ENCODE results near the gene NFKBIE. TPM values are rescaled to one million over a fixed set of nuclear protein-coding genes. Genes with fewer than 3 reads are reported as not detected.

NFKBIE gene
- total RNA-seq, 1 donor from 2014 or later: 10.1 TPM

DNA sequence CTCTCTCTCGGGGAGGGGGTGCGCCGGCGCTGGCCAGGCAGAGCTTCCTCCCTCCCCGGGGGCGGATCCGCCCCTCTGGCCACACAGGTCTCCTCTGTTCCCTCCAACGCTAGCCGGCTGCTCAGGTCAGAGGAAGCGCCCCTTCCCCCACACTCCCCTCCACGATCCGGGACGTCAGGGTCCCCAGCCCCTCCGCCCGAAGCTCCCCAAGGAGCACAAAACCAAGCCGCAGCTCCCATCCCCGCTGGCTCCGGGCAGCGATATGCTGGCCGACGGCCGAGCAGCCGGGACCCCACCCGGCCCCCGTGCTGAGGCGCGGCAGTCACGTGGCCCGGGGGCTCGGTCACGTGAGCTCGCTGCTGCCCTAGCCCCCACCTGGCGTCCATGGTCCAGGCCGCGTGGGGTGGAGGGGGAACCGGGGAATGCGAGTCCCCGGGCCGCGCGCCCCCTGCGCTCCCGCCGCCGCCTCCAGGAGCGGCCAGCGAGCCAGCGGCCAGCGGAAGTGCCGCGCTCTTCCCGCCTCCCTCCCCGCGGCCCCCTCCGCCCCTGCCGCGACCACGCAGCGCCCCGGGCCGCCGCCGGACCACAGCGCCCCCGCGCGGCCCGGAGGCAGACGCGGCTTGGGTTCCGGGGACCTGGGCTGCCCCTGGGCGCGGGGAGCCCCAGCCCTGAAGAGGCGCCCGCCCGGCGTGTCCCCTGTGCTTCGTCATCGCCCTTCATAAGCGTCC, 8.2 kb downstream of the NFKBIE start, which contains the start of gene SLC35B2:
Gene SLC35B2 (minus strand): TSS at position 504 of the 728 bp plus-strand sequence. CDS start 118 bp downstream, at position 386.
- H3K27me3 Mint-ChIP-seq (ENCODE audit: low read depth, unreplicated experiment): no peaks in the 10 kb centered on the region
- peaks cover 11% of the 10 kb centered on the region for H3K36me3 Mint-ChIP-seq (ENCODE audit: low read depth, unreplicated experiment)
- peak within 1 kb of the TSS; percentile 90 for H3K9ac ChIP-seq (ENCODE audit: low read length)
- H2AFZ ChIP-seq (ENCODE audit: low read depth, low read length): peak within 1 kb of the TSS; percentile 98
- peak within 1 kb of the TSS; percentile 100 for H3K4me2 ChIP-seq (ENCODE audit: low read length)
- H3K4me3 Mint-ChIP-seq (ENCODE audit: unreplicated experiment): peak within 1 kb of the TSS; percentile 93
- FAIRE-seq (no peak), DNase-seq (ENCODE audit: low read depth) (peak; percentile 60)
- H3K27ac ChIP-seq (ENCODE audit: low read depth, low read length): peak within 1 kb of the TSS; percentile 68
- no peaks in the 10 kb centered on the region for H3K27me3 ChIP-seq (ENCODE audit: insufficient read depth, low read length)
- H3K4me1 Mint-ChIP-seq (ENCODE audit: low read depth, unreplicated experiment): peaks cover 32% of the 10 kb centered on the region
- peak within 1 kb of the TSS; percentile 85 for H3K4me3 ChIP-seq (ENCODE audit: insufficient read depth, low read depth, low read length)
- peaks cover 49% of the 10 kb centered on the region for H4K20me1 ChIP-seq (ENCODE audit: insufficient read depth, low read length)
- peaks cover 22% of the 10 kb centered on the region for H3K36me3 ChIP-seq (ENCODE audit: insufficient read depth, low read length)
- TF ChIP-seq EZH2 (IDR thresholded peaks at IDR 0.05; ENCODE audit: insufficient read depth, low read length): no peak
- TF ChIP-seq CTCF (IDR thresholded peaks at IDR 0.05; ENCODE audit: insufficient read depth, low read depth, low read length): peak; percentile 15
- peaks cover 17% of the 10 kb centered on the region for H3K4me1 ChIP-seq (ENCODE audit: insufficient read depth, low read length)
- no peaks in the 10 kb centered on the region for H3K9me3 ChIP-seq (ENCODE audit: insufficient read depth, low read depth, low read length)
- H3K27ac Mint-ChIP-seq (ENCODE audit: unreplicated experiment): peak within 1 kb of the TSS; percentile 59
- H3K79me2 ChIP-seq (ENCODE audit: insufficient read depth, low read length): peaks cover 46% of the 10 kb centered on the region
- H3K9me3 Mint-ChIP-seq (ENCODE audit: unreplicated experiment): no peaks in the 10 kb centered on the region

DNA sequence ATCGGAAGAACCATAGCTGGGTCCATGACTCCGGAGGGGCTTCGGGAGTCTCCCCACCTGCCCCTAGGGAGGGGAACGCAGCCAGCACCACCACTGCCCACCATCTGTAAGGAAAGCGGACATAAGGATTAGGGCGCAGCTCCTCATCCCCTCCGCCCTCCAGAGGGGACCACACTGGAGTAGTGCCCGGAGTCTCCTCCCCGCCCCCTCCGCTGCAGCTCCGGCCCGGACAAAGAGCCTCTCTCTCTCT, 8.7 kb downstream of the NFKBIE start:
- Mint-ChIP-seq H3K4me3 (ENCODE audit: unreplicated experiment) (peak overlapping the region; percentile 93), H3K4me1 (ENCODE audit: low read depth, unreplicated experiment) (peaks cover 37% of the 10 kb centered on the region), H3K27me3 (ENCODE audit: low read depth, unreplicated experiment) (no peaks in the 10 kb centered on the region), H3K27ac (ENCODE audit: unreplicated experiment) (peak overlapping the region; percentile 45), H3K9me3 (ENCODE audit: unreplicated experiment) (no peaks in the 10 kb centered on the region), H3K36me3 (ENCODE audit: low read depth, unreplicated experiment) (peaks cover 14% of the 10 kb centered on the region)
- DNase-seq (ENCODE audit: low read depth) (no peak), FAIRE-seq (no peak)
- Histone ChIP-seq H3K79me2 (ENCODE audit: insufficient read depth, low read length) (peaks cover 51% of the 10 kb centered on the region), H3K4me1 (ENCODE audit: insufficient read depth, low read length) (peaks cover 17% of the 10 kb centered on the region), H3K4me2 (ENCODE audit: low read length) (peak overlapping the region; percentile 100), H3K36me3 (ENCODE audit: insufficient read depth, low read length) (peaks cover 27% of the 10 kb centered on the region), H3K4me3 (ENCODE audit: insufficient read depth, low read depth, low read length) (peak overlapping the region; percentile 85), H3K27me3 (ENCODE audit: insufficient read depth, low read length) (no peaks in the 10 kb centered on the region), H3K9me3 (ENCODE audit: insufficient read depth, low read depth, low read length) (no peaks in the 10 kb centered on the region), H4K20me1 (ENCODE audit: insufficient read depth, low read length) (peaks cover 52% of the 10 kb centered on the region), H2AFZ (ENCODE audit: low read depth, low read length) (peak overlapping the region; percentile 67), H3K27ac (ENCODE audit: low read depth, low read length) (peak overlapping the region; percentile 68), H3K9ac (ENCODE audit: low read length) (peak overlapping the region; percentile 90)
- no peak for TF ChIP-seq EZH2 (IDR thresholded peaks at IDR 0.05; ENCODE audit: insufficient read depth, low read length)
- TF ChIP-seq CTCF (IDR thresholded peaks at IDR 0.05; ENCODE audit: insufficient read depth, low read depth, low read length): no peak
